Esophagus squamous epithelium (tissue), 5 donors: ENCODE results near the gene BLTP2. TPM values are rescaled to one million over a fixed set of nuclear protein-coding genes. Genes with fewer than 3 reads are reported as not detected.
"Not testable (repeated sequence)": the region's sequence is repeated elsewhere in the genome, so short reads cannot be mapped to it uniquely, and the experiment has no call there.

Experiments
- DNase-seq: peaks from one replicate; lab custom pipeline; 2025; lab: John Stamatoyannopoulos, UW
- H3K27ac ChIP-seq, 4 donors: fragments of 200-600 bp; sonication (generic); one replicate each; pipeline ENCODE4 v1.5.1; 2016 to 2019; ENCODE audit warnings: mild to moderate bottlenecking in 1 of 4
- H3K27me3 ChIP-seq, 4 donors: fragments of 200-600 bp; sonication (generic); 1 replicate in 3 of 4; 2 replicates in 1 of 4; pipeline versions ENCODE4 v1.5.1 to v1.6.0; 2017 to 2021; ENCODE audit warnings: antibody characterized with exemption in 1 of 4
- H3K36me3 ChIP-seq, 3 donors: fragments of 200-600 bp; sonication (generic); one replicate each; pipeline ENCODE4 v1.5.1; 2016 to 2019
- H3K4me1 ChIP-seq, 3 donors: fragments of 200-600 bp; sonication (generic); one replicate each; pipeline ENCODE4 v1.5.1; 2017 to 2019
- H3K4me3 ChIP-seq, 4 donors: fragments of 200-600 bp; sonication (generic); 1 replicate in 3 of 4; 2 replicates in 1 of 4; pipeline ENCODE4 v1.5.1; 2016 to 2019; ENCODE audit warnings: mild to moderate bottlenecking in 2 of 4, moderate library complexity in 1 of 4
- H3K9me3 ChIP-seq, 3 donors: fragments of 200-600 bp; sonication (generic); one replicate each; pipeline ENCODE4 v1.5.1; 2016 to 2019
- CTCF ChIP-seq, 6 experiments: fragments of 450-650 bp in 4 of 6; fragments of 200-600 bp in 2 of 6; sonication (generic) in 2 of 6; IDR thresholded peaks; one replicate each; pipeline ENCODE4 v1.5.1; 2016 to 2019; ENCODE audit warnings: antibody characterized with exemption in 6 of 6, mild to moderate bottlenecking in 4 of 6, moderate library complexity in 4 of 6
- POLR2A ChIP-seq, 4 donors: fragments of 450-650 bp; IDR thresholded peaks; one replicate each; pipeline ENCODE4 v1.6.1; 2017; ENCODE audit warnings: antibody characterized with exemption in 4 of 4, mild to moderate bottlenecking in 4 of 4, moderate library complexity in 3 of 4
- WGBS, 2 donors: methylation state at CpG; one replicate each; pipeline ENCODE4 v1.1.5; 2018; 5-methylcytosine and 5-hydroxymethylcytosine counted together
- intact Hi-C: fragments of 100-400 bp; cut with DNase I; formaldehyde crosslinking; loops from one replicate; pipeline ENCODE4 v1.15.0; 2022
- total RNA-seq, 4 donors: library from RNA; depleted of rRNA; stranded (reverse); fragments of >200 nt; gene quantifications; one replicate each; pipeline ENCODE4 v1.1.0, GENCODE V29; 2016
- donor health status: DM: yes; HTN: yes; CAD: no.

BLTP2 gene
- total RNA-seq, 4 donors from 2014 or later = 37.4 to 81.8 (median 75.5) TPM

- H3K4me3 ChIP-seq = peak within 1 kb of the TSS; percentile 52 to 92 (median 89)
- peak within 1 kb of the TSS; percentile 93 to 99 (median 99) for H3K27ac ChIP-seq
- H3K4me1 ChIP-seq = peaks cover 0 to 62% (median 35%) of the 10 kb centered on the region in 3 donors
- peak; percentile 63 for DNase-seq
- intact Hi-C loops = no loop called here
- no peaks in the 10 kb centered on the region for H3K27me3 ChIP-seq
- H3K36me3 ChIP-seq = peaks cover 0 to 62% (median 6%) of the 10 kb centered on the region in 3 donors
- TF ChIP-seq POLR2A (IDR thresholded peaks at IDR 0.05) = peak in 3 of 4 donors; percentile 45 to 90 (median 69)
- TF ChIP-seq CTCF (IDR thresholded peaks at IDR 0.05) = no peak
- no peaks in the 10 kb centered on the region for H3K9me3 ChIP-seq
- WGBS, 2 donors = 0% methylated on average over 14 to 40 of the region's 66 CpGs
These were observed 16.9 kb upstream of the BLTP2 start, which contains the start of the genes SDF2 and SUPT6H for GRCh38 chr17:28661635-28662526. SDF2 (minus strand) TSS chr17:28661906; CDS start chr17:28661876, 30 bp downstream. SUPT6H (plus strand) TSS chr17:28662205; CDS start chr17:28673402, 11,197 bp downstream.

GRCh38 chr17:28659497-28659881 is 14.5 kb upstream of the BLTP2 start:
- H3K27me3 ChIP-seq, H3K4me3 ChIP-seq, DNase-seq, H3K27ac ChIP-seq, intact Hi-C loops, H3K9me3 ChIP-seq: not testable (repeated sequence)
- Histone ChIP-seq H3K36me3 (peaks cover 0 to 61% (median 10%) of the 10 kb centered on the region in 3 donors), H3K4me1 (peaks cover 0 to 38% (median 31%) of the 10 kb centered on the region in 3 donors)
- no CpG with 5 or more reads among the region's 23 CpGs for WGBS, 2 donors

- Histone ChIP-seq H3K4me1 (peaks cover 0 to 33% (median 26%) of the 10 kb centered on the region in 3 donors), H3K36me3 (peaks cover 0 to 61% (median 10%) of the 10 kb centered on the region in 3 donors)
- WGBS, 2 donors = no CpG with 5 or more reads among the region's 46 CpGs
- H3K27me3 ChIP-seq, H3K4me3 ChIP-seq, intact Hi-C loops, DNase-seq, H3K9me3 ChIP-seq, H3K27ac ChIP-seq: not testable (repeated sequence)
These were observed 14.0 kb upstream of the BLTP2 start for GRCh38 chr17:28658766-28659496.

GRCh38 chr17:28658342-28658741 is 13.4 kb upstream of the BLTP2 start:
- whole genome bisulfite sequencing, 2 donors = 73 to 94% methylated on average over 3 to 5 of the region's 8 CpGs
- Histone ChIP-seq H3K36me3 (peaks cover 0 to 67% (median 10%) of the 10 kb centered on the region in 3 donors), H3K4me1 (peaks cover 0 to 27% (median 20%) of the 10 kb centered on the region in 3 donors)
- DNase-seq, H3K27ac ChIP-seq, intact Hi-C loops, H3K9me3 ChIP-seq, H3K4me3 ChIP-seq, H3K27me3 ChIP-seq: not testable (repeated sequence)

- 61 to 76% methylated on average over 5 of the region's 5 CpGs for WGBS, 2 donors
- intact Hi-C loops = no loop called here
- Histone ChIP-seq H3K36me3 (peaks cover 0 to 72% (median 10%) of the 10 kb centered on the region in 3 donors), H3K27ac (no peak overlapping the region), H3K27me3 (no peaks in the 10 kb centered on the region), H3K4me1 (peaks cover 0 to 21% (median 14%) of the 10 kb centered on the region in 3 donors), H3K9me3 (no peaks in the 10 kb centered on the region), H3K4me3 (no peak overlapping the region)
- DNase-seq = no peak
- TF ChIP-seq CTCF (IDR thresholded peaks at IDR 0.05) (no peak), POLR2A (IDR thresholded peaks at IDR 0.05) (no peak)
These were observed 12.8 kb upstream of the BLTP2 start for GRCh38 chr17:28657756-28658155.

GRCh38 chr17:28655160-28655559 is 10.2 kb upstream of the BLTP2 start:
- Histone ChIP-seq H3K4me1 (peaks cover 0 to 5% (median 3%) of the 10 kb centered on the region in 3 donors), H3K4me3 (no peak overlapping the region), H3K27ac (no peak overlapping the region), H3K9me3 (no peaks in the 10 kb centered on the region), H3K36me3 (peaks cover 0 to 98% (median 15%) of the 10 kb centered on the region in 3 donors), H3K27me3 (no peaks in the 10 kb centered on the region)
- no peak for DNase-seq
- TF ChIP-seq POLR2A (IDR thresholded peaks at IDR 0.05) (no peak), CTCF (IDR thresholded peaks at IDR 0.05) (no peak)
- intact Hi-C loops = no loop called here
- WGBS, 2 donors = 92 to 100% methylated on average over 3 to 5 of the region's 5 CpGs
